GM08714 (cell line): ENCODE results near the gene CDCA3.
"Not testable (repeated sequence)": the region's sequence is repeated elsewhere in the genome, so short reads cannot be mapped to it uniquely, and the experiment has no call there.

Experiments
- H3K4me3 ChIP-seq: fragments of 200-500 bp; sonication (Bioruptor generic); 2 replicates; pipeline ENCODE4 v1.5.1; 2014; ENCODE audit warnings: mild to moderate bottlenecking, low read length, inconsistent platforms
- ZNF274 ChIP-seq: IDR thresholded peaks from 2 replicates; pipeline ENCODE4 v1.6.1; 2012; ENCODE audit warnings: mild to moderate bottlenecking, low read depth, low read length

The CDCA3 gene

GRCh38 chr12:6883683-6884082, 32.6 kb upstream of the CDCA3 start:
- no peak for TF ChIP-seq ZNF274
- H3K4me3 ChIP-seq, result no peak overlapping the region

DNA sequence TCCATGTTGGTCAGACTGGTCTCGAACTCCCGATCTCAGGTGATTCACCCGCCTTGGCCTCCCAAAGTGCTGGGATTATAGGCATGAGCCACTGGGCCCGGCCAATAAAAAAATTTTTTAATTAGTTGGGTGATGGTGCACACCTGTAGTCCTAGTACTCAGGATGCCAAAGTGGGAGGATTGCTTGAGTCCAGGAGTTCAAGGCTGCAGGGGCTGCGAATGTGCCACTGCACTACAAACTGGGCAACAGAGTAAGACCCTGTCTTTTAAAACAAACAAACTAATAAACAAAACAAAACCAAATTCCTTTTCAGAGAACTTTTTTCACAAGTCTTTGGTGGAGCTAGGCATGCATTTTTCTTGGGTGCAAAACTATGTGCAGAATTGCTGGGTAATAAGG, 32.2 kb upstream of the CDCA3 start:
- no peak for TF ChIP-seq ZNF274
- no peak overlapping the region for H3K4me3 ChIP-seq

- H3K4me3 ChIP-seq, result not testable (repeated sequence)
These were observed 28.7 kb upstream of the CDCA3 start for GRCh38 chr12:6879824-6880223.

GRCh38 chr12:6874015-6874368, 22.9 kb upstream of the CDCA3 start:
- H3K4me3 ChIP-seq, result peak overlapping the region; percentile 69; the same call in 1 of the 2 replicates

GRCh38 chr12:6873094-6874014, 22.3 kb upstream of the CDCA3 start, which contains the start of gene SPSB2:
SPSB2 (minus strand) TSS chr12:6873303; CDS start chr12:6872901, 402 bp downstream.
- peak within 1 kb of the TSS; percentile 69 for H3K4me3 ChIP-seq
- TF ChIP-seq ZNF274, result no peak

DNA sequence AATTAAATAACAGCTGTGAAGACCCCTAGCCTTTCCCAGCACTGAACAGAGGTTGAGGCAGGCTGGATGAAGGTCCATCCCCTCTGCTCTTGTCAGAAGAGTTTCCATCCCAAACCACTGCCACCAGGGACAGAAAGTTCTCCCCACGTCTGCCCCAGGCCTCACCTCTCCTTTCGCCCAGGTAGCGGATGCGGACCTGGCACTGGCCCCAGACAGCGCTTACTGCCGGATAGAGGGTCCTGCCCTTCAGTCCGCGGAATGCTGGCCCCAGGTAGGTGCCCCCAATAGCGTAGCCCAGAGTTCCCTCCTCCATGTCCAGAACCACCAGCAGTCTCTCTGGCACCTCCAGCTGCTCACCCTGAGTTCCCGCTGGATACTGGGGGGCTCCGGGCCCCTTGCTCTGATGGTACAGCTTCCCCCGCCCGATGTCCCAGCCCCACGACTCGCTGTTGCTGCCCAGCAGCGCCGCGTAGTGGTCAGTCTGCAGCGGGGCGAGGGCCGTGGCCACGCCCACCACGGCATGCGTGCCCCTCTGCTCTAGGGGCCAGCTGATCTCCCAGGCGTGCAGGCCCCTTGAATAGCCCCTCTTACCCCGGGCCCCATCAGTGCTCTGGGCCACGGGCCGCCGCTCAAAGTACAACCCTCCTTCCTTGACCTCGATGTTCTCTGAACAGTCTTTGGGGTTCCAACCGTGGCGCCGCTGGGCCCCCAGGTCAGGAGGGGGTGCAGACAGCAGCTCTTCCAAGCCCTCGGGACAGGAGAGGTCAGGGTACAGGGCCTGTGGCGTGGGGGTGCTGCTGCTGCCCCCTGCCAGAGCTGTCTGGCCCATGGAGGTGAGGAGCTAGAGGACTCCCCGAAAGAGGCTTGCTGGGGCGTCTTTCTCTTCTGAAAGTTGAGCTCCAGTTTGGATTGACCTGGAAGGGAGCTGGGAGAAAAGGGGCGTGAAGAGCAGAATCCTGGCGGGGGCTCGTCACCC, 21.3 kb upstream of the CDCA3 start:
- TF ChIP-seq ZNF274, result no peak
- peak overlapping the region; percentile 64 for H3K4me3 ChIP-seq

- TF ChIP-seq ZNF274, result no peak
- H3K4me3 ChIP-seq, result peak overlapping the region; percentile 64; the same call in 1 of the 2 replicates
These were observed 20.2 kb upstream of the CDCA3 start for GRCh38 chr12:6871052-6871957.

DNA sequence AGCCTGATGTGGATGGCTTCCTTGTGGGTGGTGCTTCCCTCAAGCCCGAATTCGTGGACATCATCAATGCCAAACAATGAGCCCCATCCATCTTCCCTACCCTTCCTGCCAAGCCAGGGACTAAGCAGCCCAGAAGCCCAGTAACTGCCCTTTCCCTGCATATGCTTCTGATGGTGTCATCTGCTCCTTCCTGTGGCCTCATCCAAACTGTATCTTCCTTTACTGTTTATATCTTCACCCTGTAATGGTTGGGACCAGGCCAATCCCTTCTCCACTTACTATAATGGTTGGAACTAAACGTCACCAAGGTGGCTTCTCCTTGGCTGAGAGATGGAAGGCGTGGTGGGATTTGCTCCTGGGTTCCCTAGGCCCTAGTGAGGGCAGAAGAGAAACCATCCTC, 19.2 kb upstream of the CDCA3 start:
- not testable (repeated sequence) for H3K4me3 ChIP-seq

DNA sequence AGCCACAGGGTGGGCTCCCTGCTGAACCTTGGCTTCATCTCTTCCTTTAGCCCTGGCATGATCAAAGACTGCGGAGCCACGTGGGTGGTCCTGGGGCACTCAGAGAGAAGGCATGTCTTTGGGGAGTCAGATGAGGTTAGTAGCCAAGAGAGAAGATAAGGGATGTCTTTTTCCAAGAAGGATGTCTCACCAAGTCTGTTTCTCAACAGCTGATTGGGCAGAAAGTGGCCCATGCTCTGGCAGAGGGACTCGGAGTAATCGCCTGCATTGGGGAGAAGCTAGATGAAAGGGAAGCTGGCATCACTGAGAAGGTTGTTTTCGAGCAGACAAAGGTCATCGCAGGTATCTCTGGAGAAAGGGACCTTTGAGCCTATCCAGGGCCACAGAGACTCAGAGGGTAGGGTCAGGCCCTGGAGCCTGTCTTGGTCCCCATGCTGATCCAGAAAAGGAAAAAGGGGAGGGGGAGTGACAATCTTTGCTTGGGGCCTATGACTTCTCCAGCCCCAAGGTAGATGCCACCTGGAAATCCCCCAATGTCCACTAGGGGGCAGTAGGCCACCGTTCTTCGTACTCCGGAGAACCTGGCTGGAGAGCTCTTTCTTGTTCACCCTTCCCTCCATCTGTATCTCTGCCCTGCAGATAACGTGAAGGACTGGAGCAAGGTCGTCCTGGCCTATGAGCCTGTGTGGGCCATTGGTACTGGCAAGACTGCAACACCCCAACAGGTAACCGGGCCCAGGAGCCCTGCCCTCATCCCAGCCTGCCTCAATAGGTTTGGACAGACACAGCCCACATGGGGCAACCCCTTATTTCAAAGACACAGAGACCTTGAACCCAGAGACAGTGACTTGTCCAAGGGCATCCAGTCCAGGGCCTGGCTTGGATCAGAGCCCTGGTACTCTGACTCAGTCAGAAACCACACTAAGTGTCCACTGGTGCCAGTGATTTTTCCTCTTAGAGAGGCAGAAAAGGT, 18.2 kb upstream of the CDCA3 start:
- TF ChIP-seq ZNF274, result no peak
- peak overlapping the region; percentile 77 for H3K4me3 ChIP-seq

GRCh38 chr12:6868211-6869048, 17.3 kb upstream of the CDCA3 start:
- TF ChIP-seq ZNF274, result no peak
- peak overlapping the region; percentile 77 for H3K4me3 ChIP-seq

DNA sequence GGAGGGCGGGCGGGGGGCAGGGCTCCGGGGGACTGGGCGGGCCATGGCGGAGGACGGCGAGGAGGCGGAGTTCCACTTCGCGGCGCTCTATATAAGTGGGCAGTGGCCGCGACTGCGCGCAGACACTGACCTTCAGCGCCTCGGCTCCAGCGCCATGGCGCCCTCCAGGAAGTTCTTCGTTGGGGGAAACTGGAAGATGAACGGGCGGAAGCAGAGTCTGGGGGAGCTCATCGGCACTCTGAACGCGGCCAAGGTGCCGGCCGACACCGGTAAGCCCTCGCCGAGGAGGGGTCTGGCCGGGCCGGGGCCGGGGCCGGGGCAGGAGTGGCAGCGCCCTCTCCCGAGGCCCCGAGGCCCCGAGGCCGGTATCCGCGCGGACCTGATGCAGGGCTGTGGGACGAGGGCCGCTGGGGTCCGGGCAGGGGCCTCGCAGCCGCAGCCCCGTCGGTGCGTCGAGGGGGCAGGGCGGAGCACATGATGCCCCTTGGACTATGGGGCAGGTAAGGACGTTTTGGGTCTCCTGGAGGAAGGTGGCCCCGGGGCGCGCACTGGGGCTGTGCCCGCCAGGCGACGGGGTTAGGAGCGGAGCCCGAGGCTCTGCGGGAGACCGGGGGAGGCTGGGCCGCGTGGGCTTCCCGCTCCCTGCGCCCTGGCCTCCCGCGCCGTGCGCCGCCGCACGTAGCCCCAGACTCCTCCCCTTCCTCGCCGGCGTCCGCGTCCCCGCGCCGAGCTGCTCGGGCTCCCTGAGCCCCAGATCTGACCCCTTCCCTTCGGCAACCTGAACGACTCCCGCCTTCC, 16.5 kb upstream of the CDCA3 start, which contains the start of gene TPI1:
Gene TPI1, plus strand, starts transcription at position 119 of the 798 bp plus-strand sequence. Its CDS starts 36 bp downstream, at position 155.
- TF ChIP-seq ZNF274, result no peak
- peak within 1 kb of the TSS; percentile 77 for H3K4me3 ChIP-seq
